Chondrocyte (in vitro differentiated cells): ENCODE measurements around the gene CLEC4G. TPM values are rescaled to one million over a fixed set of nuclear protein-coding genes. Genes with fewer than 3 reads are reported as not detected.
"Not testable (repeated sequence)": the region's sequence is repeated elsewhere in the genome, so short reads cannot be mapped to it uniquely, and the experiment has no call there.

ENCODE experiments used
- DNase-seq: peaks from one replicate; pipeline ENCODE4 v3.0.0; 2021; ENCODE audit warnings: mixed read lengths, low spot score
- H3K27ac Mint-ChIP-seq: one replicate; pipeline ENCODE4 v1.8.0; 2021; ENCODE audit warnings: mild to moderate bottlenecking, moderate library complexity, mixed read lengths; ENCODE audit not compliant: unreplicated experiment
- H3K27me3 Mint-ChIP-seq: 2 replicates; pipeline ENCODE4 v1.8.0; 2021; ENCODE audit warnings: low read depth, mixed read lengths
- H3K36me3 Mint-ChIP-seq: 2 replicates; pipeline ENCODE4 v1.8.0; 2021; ENCODE audit warnings: low read depth, mixed read lengths
- H3K4me1 Mint-ChIP-seq: 2 replicates; pipeline ENCODE4 v1.8.0; 2021; ENCODE audit warnings: low read depth, mild to moderate bottlenecking, mixed read lengths
- H3K4me3 Mint-ChIP-seq: one replicate; pipeline ENCODE4 v1.8.0; 2021; ENCODE audit warnings: mild to moderate bottlenecking, moderate library complexity, mixed read lengths; ENCODE audit not compliant: unreplicated experiment
- H3K9me3 Mint-ChIP-seq: 2 replicates; pipeline ENCODE4 v1.8.0; 2021; ENCODE audit warnings: low read depth, mixed read lengths
- CTCF ChIP-seq: fragments of 200-600 bp; sonication (generic); IDR thresholded peaks from 2 replicates; pipeline ENCODE4 v1.5.0; 2021; ENCODE audit warnings: antibody characterized with exemption, mild to moderate bottlenecking, moderate library complexity
- total RNA-seq: library from RNA; stranded (reverse); gene quantifications from 3 replicates; pipeline ENCODE4 v1.2.1, GENCODE V29; 2021

Gene CLEC4G
- total RNA-seq, 1 donor from 2014 or later, result not detected

- no peak for DNase-seq
- peaks cover 40% of the 10 kb centered on the region for H3K27me3 Mint-ChIP-seq
- no peaks in the 10 kb centered on the region for H3K4me1 Mint-ChIP-seq
- TF ChIP-seq CTCF, result no peak
- H3K36me3 Mint-ChIP-seq, result no peaks in the 10 kb centered on the region
- H3K4me3 Mint-ChIP-seq, result no peak overlapping the region
- H3K9me3 Mint-ChIP-seq, result peaks cover 3% of the 10 kb centered on the region
- H3K27ac Mint-ChIP-seq, result no peak overlapping the region
Observed at GRCh38 chr19:7766535-7766934, 34.6 kb upstream of the CLEC4G start.

- not testable (repeated sequence) for H3K36me3 Mint-ChIP-seq, DNase-seq, H3K9me3 Mint-ChIP-seq, H3K27ac Mint-ChIP-seq, H3K4me1 Mint-ChIP-seq, H3K4me3 Mint-ChIP-seq
- H3K27me3 Mint-ChIP-seq, result peaks cover 35% of the 10 kb centered on the region
Observed at GRCh38 chr19:7765043-7765442, 33.1 kb upstream of the CLEC4G start.

GRCh38 chr19:7764157-7764556 lies 32.2 kb upstream of the CLEC4G start:
- not testable (repeated sequence) for H3K9me3 Mint-ChIP-seq, H3K27ac Mint-ChIP-seq, H3K4me3 Mint-ChIP-seq, DNase-seq, H3K4me1 Mint-ChIP-seq, H3K36me3 Mint-ChIP-seq
- H3K27me3 Mint-ChIP-seq, result peaks cover 31% of the 10 kb centered on the region

GRCh38 chr19:7763696-7764095 lies 31.8 kb upstream of the CLEC4G start:
- no peak overlapping the region for H3K4me3 Mint-ChIP-seq
- no peak overlapping the region for H3K27ac Mint-ChIP-seq
- H3K4me1 Mint-ChIP-seq, result no peaks in the 10 kb centered on the region
- DNase-seq, result no peak
- no peaks in the 10 kb centered on the region for H3K36me3 Mint-ChIP-seq
- H3K9me3 Mint-ChIP-seq, result peaks cover 14% of the 10 kb centered on the region
- TF ChIP-seq CTCF, result no peak
- H3K27me3 Mint-ChIP-seq, result peaks cover 27% of the 10 kb centered on the region

- Mint-ChIP-seq H3K27ac (no peak within 1 kb of the TSS), H3K9me3 (peaks cover 21% of the 10 kb centered on the region), H3K36me3 (no peaks in the 10 kb centered on the region), H3K27me3 (peaks cover 18% of the 10 kb centered on the region), H3K4me3 (no peak within 1 kb of the TSS), H3K4me1 (no peaks in the 10 kb centered on the region)
- DNase-seq, result no peak
- TF ChIP-seq CTCF, result no peak
Observed at GRCh38 chr19:7762719-7763293, 30.9 kb upstream of the CLEC4G start, which contains the start of gene CLEC4M. TSS of gene CLEC4M (plus strand) at chr19:7763243. CDS start at chr19:7763267, 24 bp downstream.

- H3K36me3 Mint-ChIP-seq, result peaks cover 4% of the 10 kb centered on the region
- H3K4me3 Mint-ChIP-seq, result no peak overlapping the region
- no peak for DNase-seq
- no peak overlapping the region for H3K27ac Mint-ChIP-seq
- H3K4me1 Mint-ChIP-seq, result no peaks in the 10 kb centered on the region
- peaks cover 17% of the 10 kb centered on the region for H3K27me3 Mint-ChIP-seq
- peaks cover 40% of the 10 kb centered on the region for H3K9me3 Mint-ChIP-seq
- TF ChIP-seq CTCF, result no peak
Observed at GRCh38 chr19:7759156-7759555, 27.2 kb upstream of the CLEC4G start.
